HS-5 (cell line): ENCODE data around the gene PIEZO2.

Experiments
- DNase-seq: peaks from one replicate; pipeline ENCODE4 v3.0.0-alpha.2; 2012; ENCODE audit warnings: low read depth

The PIEZO2 gene

GRCh38 chr18:11027862-11028261, 121.5 kb downstream of the PIEZO2 start:
- DNase-seq, result no peak

GRCh38 chr18:11025671-11026070, 123.7 kb downstream of the PIEZO2 start:
- no peak for DNase-seq

- DNase-seq, result no peak
Observed at GRCh38 chr18:11024928-11025669, 124.3 kb downstream of the PIEZO2 start.

GRCh38 chr18:11021477-11021876, 127.9 kb downstream of the PIEZO2 start:
- no peak for DNase-seq

- DNase-seq, result no peak
Observed at GRCh38 chr18:11020877-11021414, 128.4 kb downstream of the PIEZO2 start.

- no peak for DNase-seq
Observed at GRCh38 chr18:11020161-11020853, 129.1 kb downstream of the PIEZO2 start.

GRCh38 chr18:11019295-11020105, 129.9 kb downstream of the PIEZO2 start:
- DNase-seq, result no peak

GRCh38 chr18:11009869-11010268, 139.5 kb downstream of the PIEZO2 start:
- DNase-seq, result no peak

GRCh38 chr18:11009147-11009546, 140.2 kb downstream of the PIEZO2 start:
- no peak for DNase-seq

GRCh38 chr18:11008505-11008904, 140.9 kb downstream of the PIEZO2 start:
- DNase-seq, result no peak

GRCh38 chr18:11005528-11005927, 143.8 kb downstream of the PIEZO2 start:
- DNase-seq, result peak; percentile 2

- DNase-seq, result no peak
Observed at GRCh38 chr18:11004951-11005350, 144.4 kb downstream of the PIEZO2 start.

- no peak for DNase-seq
Observed at GRCh38 chr18:11004294-11004693, 145.1 kb downstream of the PIEZO2 start.

GRCh38 chr18:11002796-11003195, 146.6 kb downstream of the PIEZO2 start:
- DNase-seq, result no peak

GRCh38 chr18:11002277-11002676, 147.1 kb downstream of the PIEZO2 start:
- DNase-seq, result no peak

- no peak for DNase-seq
Observed at GRCh38 chr18:11000071-11000470, 149.3 kb downstream of the PIEZO2 start.

- DNase-seq, result no peak
Observed at GRCh38 chr18:10997885-10998284, 151.5 kb downstream of the PIEZO2 start.

GRCh38 chr18:10995550-10995949, 153.8 kb downstream of the PIEZO2 start:
- DNase-seq, result no peak

- no peak for DNase-seq
Observed at GRCh38 chr18:10989486-10989885, 159.9 kb downstream of the PIEZO2 start.

- DNase-seq, result no peak
Observed at GRCh38 chr18:10985689-10986088, 163.7 kb downstream of the PIEZO2 start.

- no peak for DNase-seq
Observed at GRCh38 chr18:10979411-10979810, 170.0 kb downstream of the PIEZO2 start.

GRCh38 chr18:10977042-10977441, 172.3 kb downstream of the PIEZO2 start:
- DNase-seq, result no peak
